ENCODE measurements around the gene MFN1. TPM values are rescaled to one million over a fixed set of nuclear protein-coding genes. Genes with fewer than 3 reads are reported as not detected.

MFN1 gene
- total and polyA plus RNA-seq, 2 of the 13 experiments (the other 11 are each of a cell fraction or from before 2014, with no cell fraction given) = 25.2 to 37.5 TPM

DNA sequence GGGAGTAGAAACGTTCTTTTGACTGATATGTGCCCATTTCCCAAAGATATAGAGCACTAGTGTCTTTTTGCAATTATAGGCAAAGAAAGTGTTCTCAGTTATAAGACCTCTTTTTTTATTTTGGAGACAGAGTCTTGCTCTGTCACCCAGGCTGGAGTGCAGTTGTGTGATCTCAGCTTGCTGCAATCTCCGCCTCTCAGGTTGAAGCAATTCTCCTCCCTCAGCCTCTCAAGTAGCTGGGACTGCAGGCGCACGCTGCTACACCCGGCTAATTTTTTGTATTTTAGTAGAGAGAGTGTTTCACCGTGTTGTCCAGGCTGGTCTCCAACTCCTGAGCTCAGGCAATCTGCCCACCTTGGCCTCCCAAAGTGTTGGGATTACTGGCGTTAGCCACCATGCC, 45.4 kb upstream of the MFN1 start:
- CTCF ChIA-PET (ENCODE audit: low intra/inter-chr PET ratio, low total read pairs) = no interaction called here
- Histone ChIP-seq H4K20me1 (ENCODE audit: insufficient read depth, low read length) (no peaks in the 10 kb centered on the region), H3K4me2 (ENCODE audit: low read depth, low read length) (no peak overlapping the region), H3K79me2 (ENCODE audit: insufficient read depth, low read length) (no peaks in the 10 kb centered on the region), H3K36me3 (replicated peaks in 1 of 2; ENCODE audit: control insufficient read depth in 1 of 2, insufficient read depth in 2 of 2, low read length in 2 of 2) (no peaks in the 10 kb centered on the region), H3K27me3 (ENCODE audit: control insufficient read depth in 1 of 2, insufficient read depth in 2 of 2, low read length in 2 of 2) (no peaks in the 10 kb centered on the region), H3K9ac (ENCODE audit: insufficient read depth, low read depth, low read length) (no peak overlapping the region), H3K4me3 (replicated peaks in 1 of 3; ENCODE audit: insufficient read depth in 1 of 3, low read depth in 2 of 3, low read length in 3 of 3) (no peak overlapping the region), H2AFZ (ENCODE audit: low read length) (no peak overlapping the region), H3K9me3 (ENCODE audit: low read length) (no peaks in the 10 kb centered on the region), H3K27ac (ENCODE audit: extremely low read length, insufficient read depth, low read length) (no peak overlapping the region), H3K4me1 (ENCODE audit: insufficient read depth, low read length) (peaks cover 8% of the 10 kb centered on the region; the same call in 1 of the 2 replicates)
- in situ Hi-C loops (cut with HindIII; ENCODE audit: extremely low pct_ligation_motif_present, low pct_unique_long_range_greater_than_20kb) = loop anchor here (25.0 kb wide), 1 partner anchor 865 kb away; no protein-coding TSS in a partner anchor
- 58% methylated on average over 7 of the region's 7 CpGs for WGBS (ENCODE audit: low lambda C conversion rate)
- TF ChIP-seq HNRNPH1 (optimal IDR thresholded peaks at IDR 0.05; ENCODE audit: low read depth, low read length) (no peak), RBM22 (optimal IDR thresholded peaks at IDR 0.05; ENCODE audit: low read length) (no peak), EEA1 (CRISPR knock-in tag; IDR thresholded peaks at IDR 0.05; ENCODE audit: borderline replicate concordance) (no peak), ZSCAN9 (CRISPR knock-in tag; IDR thresholded peaks at IDR 0.05; ENCODE audit: borderline replicate concordance) (no peak), RAD51 (IDR thresholded peaks at IDR 0.05; ENCODE audit: borderline replicate concordance) (no peak), PCBP2 (optimal IDR thresholded peaks at IDR 0.05; ENCODE audit: low read depth, low read length, poor library complexity, severe bottlenecking) (no peak), PRMT3 (CRISPR knock-in tag; IDR thresholded peaks at IDR 0.05; ENCODE audit: borderline replicate concordance, low read depth) (no peak), MIXL1 (CRISPR knock-in tag; IDR thresholded peaks at IDR 0.05) (no peak), ZNF326 (CRISPR knock-in tag; IDR thresholded peaks at IDR 0.05; ENCODE audit: borderline replicate concordance) (no peak), PITX1 (CRISPR knock-in tag; IDR thresholded peaks at IDR 0.05) (no peak), FOXJ3 (CRISPR knock-in tag; IDR thresholded peaks at IDR 0.05; ENCODE audit: borderline replicate concordance) (no peak), ZFP36 (IDR thresholded peaks at IDR 0.05; ENCODE audit: borderline replicate concordance, low read depth, low read length, partially characterized antibody) (no peak), KDM1A (CRISPR knock-in tag; IDR thresholded peaks at IDR 0.05) (no peak), ISL2 (CRISPR knock-in tag; IDR thresholded peaks at IDR 0.05) (no peak), NBN (conservative IDR thresholded peaks at IDR 0.05) (no peak), ZNF121 (CRISPR knock-in tag; IDR thresholded peaks at IDR 0.05) (no peak), ZNF501 (CRISPR knock-in tag; IDR thresholded peaks at IDR 0.05) (no peak)
- TF ChIP-seq, protein P1, sequence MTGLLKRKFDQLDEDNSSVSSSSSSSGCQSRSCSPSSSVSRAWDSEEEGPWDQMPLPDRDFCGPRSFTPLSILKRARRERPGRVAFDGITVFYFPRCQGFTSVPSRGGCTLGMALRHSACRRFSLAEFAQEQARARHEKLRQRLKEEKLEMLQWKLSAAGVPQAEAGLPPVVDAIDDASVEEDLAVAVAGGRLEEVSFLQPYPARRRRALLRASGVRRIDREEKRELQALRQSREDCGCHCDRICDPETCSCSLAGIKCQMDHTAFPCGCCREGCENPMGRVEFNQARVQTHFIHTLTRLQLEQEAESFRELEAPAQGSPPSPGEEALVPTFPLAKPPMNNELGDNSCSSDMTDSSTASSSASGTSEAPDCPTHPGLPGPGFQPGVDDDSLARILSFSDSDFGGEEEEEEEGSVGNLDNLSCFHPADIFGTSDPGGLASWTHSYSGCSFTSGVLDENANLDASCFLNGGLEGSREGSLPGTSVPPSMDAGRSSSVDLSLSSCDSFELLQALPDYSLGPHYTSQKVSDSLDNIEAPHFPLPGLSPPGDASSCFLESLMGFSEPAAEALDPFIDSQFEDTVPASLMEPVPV (CRISPR knock-in tag; IDR thresholded peaks at IDR 0.05) = no peak
- TF ChIP-seq, protein P2, sequence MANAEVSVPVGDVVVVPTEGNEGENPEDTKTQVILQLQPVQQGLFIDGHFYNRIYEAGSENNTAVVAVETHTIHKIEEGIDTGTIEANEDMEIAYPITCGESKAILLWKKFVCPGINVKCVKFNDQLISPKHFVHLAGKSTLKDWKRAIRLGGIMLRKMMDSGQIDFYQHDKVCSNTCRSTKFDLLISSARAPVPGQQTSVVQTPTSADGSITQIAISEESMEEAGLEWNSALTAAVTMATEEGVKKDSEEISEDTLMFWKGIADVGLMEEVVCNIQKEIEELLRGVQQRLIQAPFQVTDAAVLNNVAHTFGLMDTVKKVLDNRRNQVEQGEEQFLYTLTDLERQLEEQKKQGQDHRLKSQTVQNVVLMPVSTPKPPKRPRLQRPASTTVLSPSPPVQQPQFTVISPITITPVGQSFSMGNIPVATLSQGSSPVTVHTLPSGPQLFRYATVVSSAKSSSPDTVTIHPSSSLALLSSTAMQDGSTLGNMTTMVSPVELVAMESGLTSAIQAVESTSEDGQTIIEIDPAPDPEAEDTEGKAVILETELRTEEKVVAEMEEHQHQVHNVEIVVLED (CRISPR knock-in tag; IDR thresholded peaks at IDR 0.05; ENCODE audit: borderline replicate concordance) = no peak
- TF ChIP-seq, protein P3, sequence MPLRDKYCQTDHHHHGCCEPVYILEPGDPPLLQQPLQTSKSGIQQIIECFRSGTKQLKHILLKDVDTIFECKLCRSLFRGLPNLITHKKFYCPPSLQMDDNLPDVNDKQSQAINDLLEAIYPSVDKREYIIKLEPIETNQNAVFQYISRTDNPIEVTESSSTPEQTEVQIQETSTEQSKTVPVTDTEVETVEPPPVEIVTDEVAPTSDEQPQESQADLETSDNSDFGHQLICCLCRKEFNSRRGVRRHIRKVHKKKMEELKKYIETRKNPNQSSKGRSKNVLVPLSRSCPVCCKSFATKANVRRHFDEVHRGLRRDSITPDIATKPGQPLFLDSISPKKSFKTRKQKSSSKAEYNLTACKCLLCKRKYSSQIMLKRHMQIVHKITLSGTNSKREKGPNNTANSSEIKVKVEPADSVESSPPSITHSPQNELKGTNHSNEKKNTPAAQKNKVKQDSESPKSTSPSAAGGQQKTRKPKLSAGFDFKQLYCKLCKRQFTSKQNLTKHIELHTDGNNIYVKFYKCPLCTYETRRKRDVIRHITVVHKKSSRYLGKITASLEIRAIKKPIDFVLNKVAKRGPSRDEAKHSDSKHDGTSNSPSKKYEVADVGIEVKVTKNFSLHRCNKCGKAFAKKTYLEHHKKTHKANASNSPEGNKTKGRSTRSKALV (CRISPR knock-in tag; IDR thresholded peaks at IDR 0.05) = no peak
- no TSS peak for BruUV-seq (replicated peaks)
- intact Hi-C loops (cut with micrococcal nuclease; ENCODE audit: unreplicated experiment) = no loop called here
- ATAC-seq (no peak), FAIRE-seq (no peak), DNase-seq (ENCODE audit: low spot score) (no peak)
- POLR2A ChIA-PET = no interaction called here
